ENCODE measurements around the gene GTF2F1. TPM values are rescaled to one million over a fixed set of nuclear protein-coding genes. Genes with fewer than 3 reads are reported as not detected.

GTF2F1 gene
- total and polyA plus RNA-seq, 8 donors: 28.3 to 49.3 (median 35.9) TPM

DNA sequence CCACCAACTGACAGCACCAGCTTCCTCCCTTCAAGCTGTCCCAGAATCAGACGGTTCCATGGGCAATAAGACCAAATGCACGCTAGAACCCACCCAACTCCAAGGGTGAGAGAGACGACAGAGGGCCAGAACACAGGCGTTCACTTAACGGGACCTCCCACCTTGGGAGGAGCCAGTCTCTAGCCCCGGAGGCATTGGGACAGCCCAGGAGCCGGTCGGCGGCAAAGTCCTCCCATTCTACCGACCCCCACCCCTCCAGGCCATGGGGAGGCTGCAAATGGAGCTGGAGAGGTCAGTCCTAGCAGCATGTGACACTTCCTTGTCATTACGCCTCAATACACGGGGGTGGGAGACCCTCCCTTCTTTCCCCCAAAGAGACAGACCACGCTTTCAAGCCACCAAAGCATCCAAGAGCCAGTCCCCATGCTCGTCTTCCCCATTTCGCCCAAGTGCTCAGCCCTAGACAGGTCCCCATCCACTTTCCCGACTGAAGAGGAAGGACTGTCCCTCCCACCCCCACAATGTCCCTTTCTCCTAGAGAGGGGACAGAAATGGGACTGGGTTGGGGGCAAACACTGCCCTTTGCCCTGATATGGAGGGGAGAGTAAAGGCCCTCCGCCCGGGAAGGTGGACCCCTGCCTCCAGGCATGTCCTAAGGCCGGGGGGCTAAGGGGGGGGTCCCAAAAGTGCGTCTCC is 30.7 kb upstream of the GTF2F1 start:
- H3K27ac ChIP-seq: peak overlapping the region in 2 of 4 donors; percentile 28 to 39
- FAIRE-seq: no peak

DNA sequence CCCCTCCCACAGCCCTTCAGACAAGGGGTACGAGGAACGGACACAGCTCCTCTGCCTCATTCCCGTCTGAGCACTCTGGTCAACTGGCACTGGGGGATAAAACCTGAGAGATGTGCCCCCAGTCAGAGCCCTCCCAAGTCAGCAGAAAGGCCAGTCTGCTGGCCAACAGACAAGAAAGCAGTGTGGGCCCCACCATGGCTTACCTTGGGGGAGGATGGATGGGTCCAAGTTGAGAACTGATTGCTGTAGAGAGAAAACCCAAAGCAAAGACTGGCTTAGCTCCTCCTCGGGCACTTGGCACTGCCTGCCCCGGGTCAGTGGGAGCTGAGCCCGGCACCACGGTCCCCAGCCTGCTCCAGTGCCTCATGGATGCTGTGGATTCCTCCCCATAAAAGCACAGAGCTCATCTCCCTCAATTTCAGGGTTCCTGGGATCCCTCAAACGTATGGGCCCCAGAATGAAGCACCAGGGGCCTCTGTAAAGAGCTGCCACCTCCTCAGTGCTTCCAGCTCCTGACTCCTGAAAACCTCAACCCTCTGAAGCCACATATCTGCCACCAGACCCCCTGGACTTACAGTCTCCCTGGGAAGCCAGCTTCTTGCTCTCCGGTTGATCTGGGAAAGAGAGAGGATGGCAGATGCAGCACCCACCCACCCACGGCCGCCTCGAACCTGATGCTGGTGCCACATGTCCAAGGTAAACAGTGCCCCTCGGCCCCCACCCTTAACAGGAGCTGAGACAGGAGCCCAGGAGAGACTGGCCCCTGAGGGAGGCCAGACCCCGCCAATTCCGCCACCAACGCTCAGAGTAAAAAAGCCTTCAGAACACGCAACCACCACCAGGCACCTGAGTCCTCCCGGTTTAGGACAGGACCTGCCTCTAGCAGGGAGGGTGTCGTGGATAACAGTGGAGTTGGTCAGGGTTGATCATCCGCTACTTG is 28.4 kb upstream of the GTF2F1 start:
- peaks cover 6 to 45% (median 32%) of the 10 kb centered on the region in 3 donors for H3K36me3 ChIP-seq
- H3K9me3 ChIP-seq: no peaks in the 10 kb centered on the region
- TF ChIP-seq, protein P1, sequence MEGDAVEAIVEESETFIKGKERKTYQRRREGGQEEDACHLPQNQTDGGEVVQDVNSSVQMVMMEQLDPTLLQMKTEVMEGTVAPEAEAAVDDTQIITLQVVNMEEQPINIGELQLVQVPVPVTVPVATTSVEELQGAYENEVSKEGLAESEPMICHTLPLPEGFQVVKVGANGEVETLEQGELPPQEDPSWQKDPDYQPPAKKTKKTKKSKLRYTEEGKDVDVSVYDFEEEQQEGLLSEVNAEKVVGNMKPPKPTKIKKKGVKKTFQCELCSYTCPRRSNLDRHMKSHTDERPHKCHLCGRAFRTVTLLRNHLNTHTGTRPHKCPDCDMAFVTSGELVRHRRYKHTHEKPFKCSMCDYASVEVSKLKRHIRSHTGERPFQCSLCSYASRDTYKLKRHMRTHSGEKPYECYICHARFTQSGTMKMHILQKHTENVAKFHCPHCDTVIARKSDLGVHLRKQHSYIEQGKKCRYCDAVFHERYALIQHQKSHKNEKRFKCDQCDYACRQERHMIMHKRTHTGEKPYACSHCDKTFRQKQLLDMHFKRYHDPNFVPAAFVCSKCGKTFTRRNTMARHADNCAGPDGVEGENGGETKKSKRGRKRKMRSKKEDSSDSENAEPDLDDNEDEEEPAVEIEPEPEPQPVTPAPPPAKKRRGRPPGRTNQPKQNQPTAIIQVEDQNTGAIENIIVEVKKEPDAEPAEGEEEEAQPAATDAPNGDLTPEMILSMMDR (IDR thresholded peaks at IDR 0.05): no peak
- DNase-seq (no peak), FAIRE-seq (no peak), ATAC-seq (no peak)
- WGBS, 2 donors: 79 to 83% methylated on average over 20 of the region's 20 CpGs
- intact Hi-C loops (cut with DNase I): no loop called here
- no peaks in the 10 kb centered on the region for H3K27me3 ChIP-seq
- H3K4me3 ChIP-seq: no peak overlapping the region
- H3K27ac ChIP-seq: no peak overlapping the region
- H3K4me1 ChIP-seq: peaks cover 0 to 11% (median 0%) of the 10 kb centered on the region in 3 donors

More for the DNA sequence above, 30.7 kb upstream of the GTF2F1 start:
- Histone ChIP-seq H3K9me3 (no peaks in the 10 kb centered on the region), H3K4me3 (peak overlapping the region; percentile 57 to 87 (median 76)), H3K27me3 (no peaks in the 10 kb centered on the region), H3K4me1 (peaks cover 0 to 11% (median 0%) of the 10 kb centered on the region in 3 donors), H3K36me3 (peaks cover 0 to 22% (median 10%) of the 10 kb centered on the region in 3 donors)
- TF ChIP-seq, protein P1 (IDR thresholded peaks at IDR 0.05): no peak
- no peak for ATAC-seq
- intact Hi-C loops (cut with DNase I): no loop called here
- peak in 3 of 6 donors; percentile 35 to 74 (median 38) for DNase-seq
- WGBS, 2 donors: 1% methylated on average over 20 of the region's 20 CpGs

DNA sequence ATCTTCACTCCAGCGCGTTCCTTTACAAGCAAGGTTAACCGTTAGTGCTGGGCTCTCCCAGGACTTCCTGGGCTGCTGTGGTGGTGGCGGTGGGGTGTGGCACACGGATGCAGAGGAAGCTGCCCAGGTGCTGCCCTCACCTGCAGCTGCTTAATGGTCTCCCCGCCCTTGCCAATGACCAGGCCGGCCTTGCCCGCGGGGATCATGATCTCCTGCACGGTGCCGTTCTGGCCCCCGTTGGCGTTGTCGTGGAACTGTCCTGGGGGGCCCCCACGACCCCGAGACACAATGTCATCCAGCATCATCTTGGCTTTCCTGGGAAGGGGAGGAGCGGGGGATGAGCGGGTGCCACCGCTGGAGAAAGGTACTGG is 25.6 kb upstream of the GTF2F1 start:
- intact Hi-C loops (cut with DNase I): no loop called here
- DNase-seq (no peak), ATAC-seq (no peak), FAIRE-seq (no peak)
- Histone ChIP-seq H3K9me3 (no peaks in the 10 kb centered on the region), H3K4me1 (peaks cover 0 to 11% (median 0%) of the 10 kb centered on the region in 3 donors), H3K27ac (no peak overlapping the region), H3K27me3 (no peaks in the 10 kb centered on the region), H3K4me3 (no peak overlapping the region), H3K36me3 (peaks cover 11 to 69% (median 55%) of the 10 kb centered on the region in 3 donors)
- TF ChIP-seq, protein P1 (IDR thresholded peaks at IDR 0.05): no peak
- WGBS, 2 donors: 91 to 93% methylated on average over 19 of the region's 19 CpGs

DNA sequence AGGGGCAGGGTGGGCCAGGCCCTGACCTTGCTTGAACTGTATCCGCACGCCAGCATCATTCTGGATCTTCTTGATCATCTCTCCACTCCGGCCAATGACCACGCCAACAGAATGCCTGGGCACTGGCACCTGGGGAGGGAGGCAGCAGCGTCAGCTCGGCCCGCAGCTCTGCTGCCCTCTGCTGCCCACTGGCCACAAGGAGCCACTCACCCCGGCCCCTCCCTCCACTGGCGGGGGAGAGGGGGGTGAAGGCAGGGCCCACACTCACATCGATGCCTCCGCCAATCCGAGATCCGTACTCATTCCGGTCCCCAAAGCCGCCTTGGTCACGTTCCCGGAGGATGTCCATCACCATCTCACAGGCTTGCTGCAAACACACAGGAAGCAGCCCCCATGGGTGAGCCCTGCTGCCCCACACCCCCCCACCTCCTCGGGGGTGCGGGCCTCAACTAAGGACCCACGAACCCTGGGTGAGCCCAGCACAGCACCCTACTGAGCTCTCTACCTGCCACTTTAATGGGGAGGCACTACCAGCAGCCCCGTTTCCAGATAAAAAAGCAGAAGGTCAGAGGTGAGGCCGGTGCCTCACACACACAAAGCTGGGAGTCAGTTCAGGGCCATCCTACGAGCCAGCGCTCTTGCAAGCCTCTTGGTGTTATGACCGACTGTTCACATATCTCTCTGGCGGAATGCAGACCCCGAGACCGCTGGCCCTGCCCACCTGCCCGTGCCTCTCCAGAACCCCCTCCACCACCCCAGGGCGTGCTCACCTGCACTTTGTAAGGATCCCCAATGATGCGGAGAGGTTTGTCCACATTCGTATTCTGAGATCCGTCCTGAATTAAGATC is 25.0 kb upstream of the GTF2F1 start:
- no peak overlapping the region for H3K27ac ChIP-seq
- FAIRE-seq (no peak), DNase-seq (peak in 1 of 6 donors; percentile 42), ATAC-seq (peak in 3 of 4 donors; percentile 69 to 71 (median 70))
- no peak overlapping the region for H3K4me3 ChIP-seq
- no peaks in the 10 kb centered on the region for H3K27me3 ChIP-seq
- no peaks in the 10 kb centered on the region for H3K9me3 ChIP-seq
- H3K4me1 ChIP-seq: peaks cover 0 to 6% (median 0%) of the 10 kb centered on the region in 3 donors
- TF ChIP-seq, protein P1 (IDR thresholded peaks at IDR 0.05): no peak
- H3K36me3 ChIP-seq: peaks cover 11 to 69% (median 55%) of the 10 kb centered on the region in 3 donors
- WGBS, 2 donors: 72 to 75% methylated on average over 33 of the region's 33 CpGs
- intact Hi-C loops (cut with DNase I): no loop called here
